Naive thymus-derived CD8-positive, alpha-beta T cell (primary cell): ENCODE measurements around the gene PPM1L. TPM values are rescaled to one million over a fixed set of nuclear protein-coding genes. Genes with fewer than 3 reads are reported as not detected.

Source experiments
- ATAC-seq, 2 donors: fragments of 150-1000 bp; cut with Tn5 transposase in 1 of 2; sonication (Bioruptor Pico), chemical (Tn5 transposase) in 1 of 2; 1 replicate in 1 of 2; 2 replicates in 1 of 2; pipeline ENCODE4 v1.10.0; 2021; ENCODE audit warnings: mild to moderate bottlenecking in 2 of 2, moderate library complexity in 2 of 2
- POLR2A ChIA-PET: fragments of 350-600 bp; sonication (Branson Sonifier 250); formaldehyde crosslinking; loops from one replicate; lab custom pipeline; 2021; ENCODE audit warnings: antibody characterized with exemption; lab: Charles Lee
- DNase-seq, 10 donors: peaks; one replicate each; pipeline versions ENCODE4 v3.0.0 to v3.0.0-alpha.2; 2020 to 2022
- H3K27ac Mint-ChIP-seq, 10 donors: one replicate each; pipeline ENCODE4 v1.8.0; 2020 to 2022; ENCODE audit warnings: mild to moderate bottlenecking in 10 of 10, mixed read lengths in 10 of 10, moderate library complexity in 4 of 10, inconsistent platforms in 1 of 10
- H3K27me3 Mint-ChIP-seq, 5 donors: one replicate each; pipeline ENCODE4 v1.8.0; 2021 to 2022; ENCODE audit warnings: mixed read lengths in 5 of 5
- H3K36me3 Mint-ChIP-seq, 3 donors: one replicate each; pipeline ENCODE4 v1.8.0; 2020 to 2022; ENCODE audit warnings: mixed read lengths in 3 of 3, mild to moderate bottlenecking in 2 of 3, inconsistent platforms in 1 of 3
- H3K4me1 Mint-ChIP-seq, 4 donors: one replicate each; pipeline ENCODE4 v1.8.0; 2021 to 2022; ENCODE audit warnings: mixed read lengths in 4 of 4
- H3K4me3 Mint-ChIP-seq, 10 donors: one replicate each; pipeline ENCODE4 v1.8.0; 2020 to 2022; ENCODE audit warnings: mild to moderate bottlenecking in 10 of 10, mixed read lengths in 10 of 10, moderate library complexity in 6 of 10, inconsistent platforms in 1 of 10
- H3K9me3 Mint-ChIP-seq, 9 donors: one replicate each; pipeline ENCODE4 v1.8.0; 2020 to 2022; ENCODE audit warnings: mixed read lengths in 9 of 9, mild to moderate bottlenecking in 3 of 9, inconsistent platforms in 1 of 9, moderate library complexity in 1 of 9
- polyA plus RNA-seq, 3 donors: library from polyadenylated mRNA; unstranded; fragments of 300-500 nt; fragmentation: Illumina TruSeq; gene quantifications; one replicate each; pipeline ENCODE4 v1.2.3, GENCODE V29; 2021
- total RNA-seq, 8 experiments: library from RNA in 2 of 8; stranded (reverse) in 2 of 8; gene quantifications; one replicate each; pipeline ENCODE4 v1.2.3 and lab custom pipeline; 2021 to 2026

Gene PPM1L
- total and polyA plus RNA-seq, 5 experiments from 2014 or later, result 0.46 to 5.9 (median 1.9) TPM

- H3K4me3 Mint-ChIP-seq, result no peak overlapping the region
- no peak for DNase-seq
- ATAC-seq, result no peak
- peaks cover 0 to 23% (median 2%) of the 10 kb centered on the region in 5 donors for H3K27me3 Mint-ChIP-seq
- H3K4me1 Mint-ChIP-seq, result peaks cover 0 to 15% (median 2%) of the 10 kb centered on the region in 4 donors
- H3K27ac Mint-ChIP-seq, result no peak overlapping the region
- H3K9me3 Mint-ChIP-seq, result no peaks in the 10 kb centered on the region
- POLR2A ChIA-PET, result no interaction called here
- peaks cover 0 to 3% (median 0%) of the 10 kb centered on the region in 3 donors for H3K36me3 Mint-ChIP-seq
Measured at GRCh38 chr3:160796089-160796812, 40.2 kb downstream of the PPM1L start.

GRCh38 chr3:160796813-160797164 is 40.8 kb downstream of the PPM1L start:
- POLR2A ChIA-PET, result no interaction called here

GRCh38 chr3:160797356-160797755 is 41.3 kb downstream of the PPM1L start:
- peaks cover 4 to 26% (median 10%) of the 10 kb centered on the region in 4 donors for H3K4me1 Mint-ChIP-seq
- H3K27me3 Mint-ChIP-seq, result peaks cover 0 to 23% (median 0%) of the 10 kb centered on the region in 5 donors
- no peaks in the 10 kb centered on the region for H3K9me3 Mint-ChIP-seq
- POLR2A ChIA-PET, result no interaction called here
- peaks cover 0 to 3% (median 0%) of the 10 kb centered on the region in 3 donors for H3K36me3 Mint-ChIP-seq
- no peak overlapping the region for H3K4me3 Mint-ChIP-seq
- DNase-seq (no peak), ATAC-seq (no peak)
- no peak overlapping the region for H3K27ac Mint-ChIP-seq

More at GRCh38 chr3:160796813-160797164, 40.8 kb downstream of the PPM1L start:
- peaks cover 0 to 3% (median 0%) of the 10 kb centered on the region in 3 donors for H3K36me3 Mint-ChIP-seq
- H3K4me3 Mint-ChIP-seq, result no peak overlapping the region
- no peaks in the 10 kb centered on the region for H3K9me3 Mint-ChIP-seq
- no peak overlapping the region for H3K27ac Mint-ChIP-seq
- DNase-seq (no peak), ATAC-seq (no peak)
- peaks cover 0 to 23% (median 0%) of the 10 kb centered on the region in 5 donors for H3K27me3 Mint-ChIP-seq
- peaks cover 3 to 20% (median 5%) of the 10 kb centered on the region in 4 donors for H3K4me1 Mint-ChIP-seq

GRCh38 chr3:160801386-160802118 is 45.5 kb downstream of the PPM1L start:
- peaks cover 5 to 20% (median 10%) of the 10 kb centered on the region in 4 donors for H3K4me1 Mint-ChIP-seq
- H3K27ac Mint-ChIP-seq, result peak overlapping the region in 4 of 10 donors; percentile 4 to 87 (median 35)
- H3K4me3 Mint-ChIP-seq, result peak overlapping the region in 5 of 10 donors; percentile 0 to 65 (median 37)
- DNase-seq (peak in 3 of 10 donors; percentile 5 to 42 (median 22)), ATAC-seq (peak; percentile 32 to 33)
- peaks cover 0 to 12% (median 6%) of the 10 kb centered on the region in 5 donors for H3K27me3 Mint-ChIP-seq
- POLR2A ChIA-PET, result no interaction called here
- no peaks in the 10 kb centered on the region for H3K9me3 Mint-ChIP-seq
- peaks cover 0 to 3% (median 0%) of the 10 kb centered on the region in 3 donors for H3K36me3 Mint-ChIP-seq

GRCh38 chr3:160804762-160805161 is 48.7 kb downstream of the PPM1L start:
- POLR2A ChIA-PET, result no interaction called here
- Mint-ChIP-seq H3K36me3 (no peaks in the 10 kb centered on the region), H3K9me3 (no peaks in the 10 kb centered on the region), H3K27ac (no peak overlapping the region), H3K4me1 (peaks cover 2 to 18% (median 10%) of the 10 kb centered on the region in 4 donors), H3K27me3 (peaks cover 0 to 8% (median 3%) of the 10 kb centered on the region in 5 donors), H3K4me3 (no peak overlapping the region)
- no peak for DNase-seq
- ATAC-seq, result no peak

- H3K4me1 Mint-ChIP-seq, result peaks cover 2 to 18% (median 10%) of the 10 kb centered on the region in 4 donors
- H3K36me3 Mint-ChIP-seq, result no peaks in the 10 kb centered on the region
- POLR2A ChIA-PET, result no interaction called here
- peaks cover 0 to 8% (median 3%) of the 10 kb centered on the region in 5 donors for H3K27me3 Mint-ChIP-seq
- no peak overlapping the region for H3K27ac Mint-ChIP-seq
- no peak overlapping the region for H3K4me3 Mint-ChIP-seq
- ATAC-seq (no peak), DNase-seq (no peak)
- no peaks in the 10 kb centered on the region for H3K9me3 Mint-ChIP-seq
Measured at GRCh38 chr3:160806094-160806493, 50.1 kb downstream of the PPM1L start.

- H3K9me3 Mint-ChIP-seq, result no peaks in the 10 kb centered on the region
Measured at GRCh38 chr3:160806686-160807085, 50.7 kb downstream of the PPM1L start.

GRCh38 chr3:160808838-160809237 is 52.8 kb downstream of the PPM1L start:
- Mint-ChIP-seq H3K36me3 (no peaks in the 10 kb centered on the region), H3K4me1 (peaks cover 0 to 3% (median 1%) of the 10 kb centered on the region in 4 donors), H3K27ac (peak overlapping the region in 1 of 10 donors; percentile 18), H3K27me3 (peaks cover 0 to 8% (median 3%) of the 10 kb centered on the region in 5 donors), H3K9me3 (no peaks in the 10 kb centered on the region), H3K4me3 (no peak overlapping the region)
- DNase-seq, result no peak
- POLR2A ChIA-PET, result no interaction called here
- no peak for ATAC-seq

More at GRCh38 chr3:160806686-160807085, 50.7 kb downstream of the PPM1L start:
- Mint-ChIP-seq H3K4me1 (peaks cover 2 to 13% (median 7%) of the 10 kb centered on the region in 4 donors), H3K27ac (no peak overlapping the region), H3K27me3 (peaks cover 0 to 8% (median 3%) of the 10 kb centered on the region in 5 donors), H3K4me3 (no peak overlapping the region), H3K36me3 (no peaks in the 10 kb centered on the region)
- POLR2A ChIA-PET, result no interaction called here
- DNase-seq, result no peak
- no peak for ATAC-seq

GRCh38 chr3:160809453-160809852 is 53.4 kb downstream of the PPM1L start:
- H3K9me3 Mint-ChIP-seq, result no peaks in the 10 kb centered on the region
- ATAC-seq (no peak), DNase-seq (no peak)
- H3K27ac Mint-ChIP-seq, result no peak overlapping the region
- no peaks in the 10 kb centered on the region for H3K36me3 Mint-ChIP-seq
- H3K4me1 Mint-ChIP-seq, result peaks cover 0 to 3% (median 1%) of the 10 kb centered on the region in 4 donors
- POLR2A ChIA-PET, result no interaction called here
- peaks cover 0 to 8% (median 3%) of the 10 kb centered on the region in 5 donors for H3K27me3 Mint-ChIP-seq
- no peak overlapping the region for H3K4me3 Mint-ChIP-seq

GRCh38 chr3:160810362-160811236 is 54.6 kb downstream of the PPM1L start:
- Mint-ChIP-seq H3K27ac (no peak overlapping the region), H3K4me1 (peaks cover 0 to 3% (median 1%) of the 10 kb centered on the region in 4 donors), H3K4me3 (no peak overlapping the region), H3K36me3 (no peaks in the 10 kb centered on the region), H3K9me3 (no peaks in the 10 kb centered on the region), H3K27me3 (peaks cover 0 to 8% (median 3%) of the 10 kb centered on the region in 5 donors)
- POLR2A ChIA-PET, result no interaction called here
- no peak for ATAC-seq
- no peak for DNase-seq

GRCh38 chr3:160811237-160811548 is 55.2 kb downstream of the PPM1L start:
- ATAC-seq (no peak), DNase-seq (no peak)
- no peaks in the 10 kb centered on the region for H3K9me3 Mint-ChIP-seq
- no peak overlapping the region for H3K27ac Mint-ChIP-seq
- H3K36me3 Mint-ChIP-seq, result no peaks in the 10 kb centered on the region
- POLR2A ChIA-PET, result no interaction called here
- H3K4me3 Mint-ChIP-seq, result no peak overlapping the region
- H3K27me3 Mint-ChIP-seq, result peaks cover 0 to 6% (median 0%) of the 10 kb centered on the region in 5 donors
- H3K4me1 Mint-ChIP-seq, result peaks cover 0 to 2% (median 0%) of the 10 kb centered on the region in 4 donors

- ATAC-seq, result no peak
- POLR2A ChIA-PET, result no interaction called here
- Mint-ChIP-seq H3K4me1 (no peaks in the 10 kb centered on the region), H3K4me3 (no peak overlapping the region), H3K9me3 (no peaks in the 10 kb centered on the region), H3K27me3 (no peaks in the 10 kb centered on the region), H3K36me3 (no peaks in the 10 kb centered on the region), H3K27ac (no peak overlapping the region)
- no peak for DNase-seq
Measured at GRCh38 chr3:160812304-160812703, 56.3 kb downstream of the PPM1L start.
